OCI-LY7 (cell line): ENCODE results near the gene OBI1. TPM values are rescaled to one million over a fixed set of nuclear protein-coding genes. Genes with fewer than 3 reads are reported as not detected.

Source experiments
- BruUV-seq: library from RNA; stranded (reverse); fragments of 400-500 nt; replicated peaks from 2 replicates; lab custom pipeline; 2021; lab: Mats Ljungman, UMichigan
- CTCF ChIA-PET: fragments of 300-600 bp; sonication (Branson Sonifier 250); formaldehyde crosslinking; loops from one replicate; lab custom pipeline; 2022; ENCODE audit warnings: antibody characterized with exemption; ENCODE audit not compliant: unreplicated experiment; lab: Charles Lee
- POLR2A ChIA-PET: fragments of 300-600 bp; sonication (Branson Sonifier 250); formaldehyde crosslinking; loops from one replicate; lab custom pipeline; 2022; ENCODE audit warnings: antibody characterized with exemption; lab: Charles Lee
- DNase-seq: peaks from one replicate; pipeline ENCODE4 v3.0.0-alpha.2; 2015; ENCODE audit warnings: low spot score
- H2AFZ ChIP-seq: fragments of 200-600 bp; sonication (generic), shearing (Covaris generic); 2 replicates; pipeline ENCODE4 v1.6.1; 2014; ENCODE audit warnings: mild to moderate bottlenecking, antibody characterized with exemption, low read length, moderate library complexity
- H3K27ac ChIP-seq: fragments of 200-600 bp; sonication (generic); 2 replicates; pipeline ENCODE4 v1.5.1; 2014; ENCODE audit warnings: mixed run types, low read depth, mild to moderate bottlenecking, moderate library complexity, low read length, inconsistent platforms; ENCODE audit not compliant: poor library complexity, severe bottlenecking
- H3K36me3 ChIP-seq: fragments of 200-600 bp; sonication (generic); 2 replicates; pipeline ENCODE4 v1.6.1; 2014; ENCODE audit warnings: mild to moderate bottlenecking, antibody characterized with exemption, low read length, moderate library complexity, mixed read lengths; ENCODE audit not compliant: insufficient read depth
- H3K4me1 ChIP-seq: fragments of 200-600 bp; sonication (generic); 2 replicates; pipeline ENCODE4 v1.5.1; 2014; ENCODE audit warnings: mild to moderate bottlenecking, low read length; ENCODE audit not compliant: insufficient read depth, poor library complexity, severe bottlenecking
- H3K4me2 ChIP-seq: fragments of 200-600 bp; sonication (generic); 2 replicates; pipeline ENCODE4 v1.6.1; 2014; ENCODE audit warnings: mild to moderate bottlenecking, low read length
- H3K4me3 ChIP-seq: fragments of 200-600 bp; sonication (generic); 2 replicates; pipeline ENCODE4 v1.5.1; 2014; ENCODE audit warnings: mild to moderate bottlenecking, low read depth, low read length; ENCODE audit not compliant: poor library complexity, severe bottlenecking
- H3K79me2 ChIP-seq: fragments of 200-600 bp; sonication (generic); 2 replicates; pipeline ENCODE4 v1.6.1; 2016; ENCODE audit warnings: low read depth, mild to moderate bottlenecking, low read length, moderate library complexity, mixed read lengths; ENCODE audit not compliant: insufficient read depth
- H3K9me2 ChIP-seq: fragments of 200-600 bp; sonication (generic); 2 replicates; pipeline ENCODE4 v1.6.1; 2016; ENCODE audit warnings: mild to moderate bottlenecking, low read length, mixed read lengths; ENCODE audit not compliant: insufficient read depth
- H3K9me3 ChIP-seq: fragments of 200-600 bp; sonication (generic); 2 replicates; pipeline ENCODE4 v1.6.1; 2014; ENCODE audit warnings: mild to moderate bottlenecking, mixed run types, low read length, mixed read lengths
- H4K20me1 ChIP-seq: fragments of 200-600 bp; sonication (generic); 2 replicates; pipeline ENCODE4 v1.6.1; 2014; ENCODE audit warnings: mild to moderate bottlenecking, antibody characterized with exemption, low read length, moderate library complexity, mixed read lengths; ENCODE audit not compliant: insufficient read depth
- CTCF ChIP-seq: fragments of 200-600 bp; sonication (generic); conservative IDR thresholded peaks from 2 replicates; pipeline ENCODE4 v1.5.1; 2014; ENCODE audit warnings: mild to moderate bottlenecking, antibody characterized with exemption, low read length, moderate library complexity, mixed read lengths
- EZH2phosphoT487 ChIP-seq: fragments of 200-600 bp; sonication (generic); IDR thresholded peaks from 2 replicates; pipeline ENCODE4 v1.6.1; 2018; ENCODE audit warnings: low read depth, borderline replicate concordance, mild to moderate bottlenecking, mixed run types, antibody characterized with exemption, low read length, moderate library complexity, mixed read lengths
- intact Hi-C: fragments of 100-400 bp; cut with micrococcal nuclease; formaldehyde crosslinking; loops from one replicate; pipeline ENCODE4 v1.10.0; 2022; ENCODE audit not compliant: unreplicated experiment
- total RNA-seq, 2 experiments: library from RNA; depleted of rRNA in 1 of 2; stranded (reverse); fragments of >200 nt in 1 of 2; shearing (Covaris generic) in 1 of 2; gene quantifications; 2 replicates each; pipeline ENCODE4 v1.2.3, GENCODE V29; 2014 to 2022

The OBI1 gene
- total RNA-seq, 2 experiments from 2014 or later, result 17.9 to 18.3 TPM

- CTCF ChIA-PET, result no interaction called here
- Histone ChIP-seq H3K4me1 (peaks cover 4% of the 10 kb centered on the region), H3K9me2 (no peaks in the 10 kb centered on the region), H4K20me1 (no peaks in the 10 kb centered on the region; the same call in 1 of the 2 replicates), H3K36me3 (no peaks in the 10 kb centered on the region), H2AFZ (no peak overlapping the region), H3K4me3 (no peak overlapping the region), H3K4me2 (no peak overlapping the region), H3K27ac (no peak overlapping the region), H3K9me3 (no peaks in the 10 kb centered on the region), H3K79me2 (no peaks in the 10 kb centered on the region)
- no TSS peak for BruUV-seq
- TF ChIP-seq EZH2phosphoT487 (no peak), CTCF (no peak)
- no peak for DNase-seq
- POLR2A ChIA-PET, result no interaction called here
- intact Hi-C loops, result no loop called here
Measured at GRCh38 chr13:78595495-78596398, 63.2 kb downstream of the OBI1 start.

- Histone ChIP-seq H3K4me2 (no peak overlapping the region), H3K36me3 (no peaks in the 10 kb centered on the region), H2AFZ (no peak overlapping the region), H3K79me2 (no peaks in the 10 kb centered on the region), H3K4me1 (no peaks in the 10 kb centered on the region), H3K9me2 (no peaks in the 10 kb centered on the region), H3K4me3 (no peak overlapping the region), H4K20me1 (no peaks in the 10 kb centered on the region), H3K9me3 (no peaks in the 10 kb centered on the region), H3K27ac (no peak overlapping the region)
- POLR2A ChIA-PET, result interaction anchor here (1.3 kb wide), 1 partner anchor 9 kb away, joined by 3 read pairs; no protein-coding TSS in a partner anchor
- BruUV-seq, result no TSS peak
- no peak for DNase-seq
- TF ChIP-seq CTCF, result no peak
- TF ChIP-seq EZH2phosphoT487, result no peak
- CTCF ChIA-PET, result no interaction called here
- intact Hi-C loops, result no loop called here
Measured at GRCh38 chr13:78594456-78594975, 64.4 kb downstream of the OBI1 start.
